SK-N-SH (cell line): Measurements from ENCODE around the gene OR1J1.

Source experiments
- CHD2 ChIP-seq: fragments of 150-350 bp; IDR thresholded peaks from 2 replicates; pipeline ENCODE4 v1.6.1; 2018; ENCODE audit warnings: low read length; ENCODE audit not compliant: partially characterized antibody
- CTCF ChIP-seq: fragments of 200-600 bp; sonication (generic); IDR thresholded peaks from 2 replicates; pipeline ENCODE4 v1.6.1; 2017; ENCODE audit warnings: antibody characterized with exemption, mild to moderate bottlenecking, moderate library complexity
- GATA2 ChIP-seq: sonication (generic); formaldehyde crosslinking; IDR thresholded peaks from 2 replicates; pipeline ENCODE4 v1.5.0; 2020; ENCODE audit warnings: mild to moderate bottlenecking, missing genetic modification reagents
- RAD21 ChIP-seq: IDR thresholded peaks from 2 replicates; pipeline ENCODE4 v1.6.1; 2012; ENCODE audit warnings: mild to moderate bottlenecking, low read length

GRCh38 chr9:122466456-122466855 lies 11.3 kb downstream of the OR1J1 start:
- no peak for TF ChIP-seq CTCF
- TF ChIP-seq CHD2 = no peak
- TF ChIP-seq GATA2 (CRISPR knock-in tag) = no peak
- no peak for TF ChIP-seq RAD21
